ENCODE data around the gene CDK3. TPM values are rescaled to one million over a fixed set of nuclear protein-coding genes. Genes with fewer than 3 reads are reported as not detected.

CDK3 gene
- polyA plus RNA-seq, 3 donors = 5.4 to 13.7 (median 13.0) TPM

- no peak overlapping the region for H3K27ac ChIP-seq (ENCODE audit: low read depth, low read length)
- 93 to 95% (median 94%) methylated on average over 56 of the region's 56 CpGs for WGBS, 3 donors
These were observed 8.2 kb downstream of the CDK3 start for GRCh38 chr17:76008630-76009425.

GRCh38 chr17:76009447-76009846 is 8.8 kb downstream of the CDK3 start:
- WGBS, 3 donors = 84 to 94% (median 93%) methylated on average over 20 of the region's 20 CpGs
- H3K27ac ChIP-seq (ENCODE audit: low read depth, low read length) = no peak overlapping the region

- 81 to 86% (median 83%) methylated on average over 21 of the region's 21 CpGs for WGBS, 3 donors
- no peak overlapping the region for H3K27ac ChIP-seq (ENCODE audit: low read depth, low read length)
These were observed 9.5 kb downstream of the CDK3 start for GRCh38 chr17:76009969-76010661.

GRCh38 chr17:76011951-76012350 is 11.3 kb downstream of the CDK3 start:
- H3K27ac ChIP-seq (ENCODE audit: low read depth, low read length) = no peak overlapping the region
- WGBS, 3 donors = 83 to 86% (median 85%) methylated on average over 5 of the region's 5 CpGs

- H3K27ac ChIP-seq (ENCODE audit: low read depth, low read length) = no peak overlapping the region
- 76 to 82% (median 77%) methylated on average over 15 of the region's 15 CpGs for WGBS, 3 donors
These were observed 12.8 kb downstream of the CDK3 start for GRCh38 chr17:76013377-76013932.

GRCh38 chr17:76014100-76014924 is 13.7 kb downstream of the CDK3 start:
- WGBS, 3 donors = 21 to 32% (median 26%) methylated on average over 19 of the region's 19 CpGs
- H3K27ac ChIP-seq (ENCODE audit: low read depth, low read length) = no peak overlapping the region

- H3K27ac ChIP-seq (ENCODE audit: low read depth, low read length) = no peak overlapping the region
- 78 to 86% (median 82%) methylated on average over 25 to 26 of the region's 26 CpGs for WGBS, 3 donors
These were observed 14.2 kb downstream of the CDK3 start for GRCh38 chr17:76014925-76015261.

- whole genome bisulfite sequencing, 3 donors = 86 to 93% (median 86%) methylated on average over 20 to 21 of the region's 21 CpGs
- no peak overlapping the region for H3K27ac ChIP-seq (ENCODE audit: low read depth, low read length)
These were observed 17.1 kb downstream of the CDK3 start for GRCh38 chr17:76017481-76018339.

GRCh38 chr17:76018340-76018680 is 17.7 kb downstream of the CDK3 start:
- no peak overlapping the region for H3K27ac ChIP-seq (ENCODE audit: low read depth, low read length)

GRCh38 chr17:76018801-76019200 is 18.1 kb downstream of the CDK3 start:
- H3K27ac ChIP-seq (ENCODE audit: low read depth, low read length) = no peak overlapping the region
- WGBS, 3 donors = 87 to 93% (median 88%) methylated on average over 9 to 13 of the region's 13 CpGs

More at GRCh38 chr17:76018340-76018680, 17.7 kb downstream of the CDK3 start:
- 82 to 90% (median 87%) methylated on average over 11 of the region's 11 CpGs for WGBS, 3 donors

GRCh38 chr17:76019833-76020467 is 19.3 kb downstream of the CDK3 start:
- WGBS, 3 donors = 87 to 90% (median 90%) methylated on average over 6 of the region's 6 CpGs

GRCh38 chr17:76022285-76022684 is 21.6 kb downstream of the CDK3 start:
- H3K27ac ChIP-seq (ENCODE audit: low read depth, low read length) = no peak overlapping the region
- WGBS, 3 donors = 71 to 83% (median 82%) methylated on average over 24 of the region's 24 CpGs

More at GRCh38 chr17:76019833-76020467, 19.3 kb downstream of the CDK3 start:
- H3K27ac ChIP-seq (ENCODE audit: low read depth, low read length) = no peak overlapping the region

GRCh38 chr17:76022973-76023899 is 22.6 kb downstream of the CDK3 start:
- H3K27ac ChIP-seq (ENCODE audit: low read depth, low read length) = no peak overlapping the region
- 87 to 90% (median 90%) methylated on average over 22 to 28 of the region's 28 CpGs for WGBS, 3 donors

GRCh38 chr17:76023900-76024237 is 23.2 kb downstream of the CDK3 start:
- WGBS, 3 donors = 91 to 96% (median 94%) methylated on average over 9 of the region's 9 CpGs
- no peak overlapping the region for H3K27ac ChIP-seq (ENCODE audit: low read depth, low read length)

- H3K27ac ChIP-seq (ENCODE audit: low read depth, low read length) = no peak overlapping the region
- 81 to 90% (median 88%) methylated on average over 9 of the region's 9 CpGs for WGBS, 3 donors
These were observed 23.7 kb downstream of the CDK3 start for GRCh38 chr17:76024353-76024752.

GRCh38 chr17:76025294-76025693 is 24.6 kb downstream of the CDK3 start:
- H3K27ac ChIP-seq (ENCODE audit: low read depth, low read length) = no peak overlapping the region

More at GRCh38 chr17:76025294-76025693, 24.6 kb downstream of the CDK3 start:
- 87 to 95% (median 93%) methylated on average over 9 to 12 of the region's 12 CpGs for WGBS, 3 donors

All from adipose tissue (tissue), 3 donors.